ENCODE results near the gene CTNNA2.

The CTNNA2 gene

DNA sequence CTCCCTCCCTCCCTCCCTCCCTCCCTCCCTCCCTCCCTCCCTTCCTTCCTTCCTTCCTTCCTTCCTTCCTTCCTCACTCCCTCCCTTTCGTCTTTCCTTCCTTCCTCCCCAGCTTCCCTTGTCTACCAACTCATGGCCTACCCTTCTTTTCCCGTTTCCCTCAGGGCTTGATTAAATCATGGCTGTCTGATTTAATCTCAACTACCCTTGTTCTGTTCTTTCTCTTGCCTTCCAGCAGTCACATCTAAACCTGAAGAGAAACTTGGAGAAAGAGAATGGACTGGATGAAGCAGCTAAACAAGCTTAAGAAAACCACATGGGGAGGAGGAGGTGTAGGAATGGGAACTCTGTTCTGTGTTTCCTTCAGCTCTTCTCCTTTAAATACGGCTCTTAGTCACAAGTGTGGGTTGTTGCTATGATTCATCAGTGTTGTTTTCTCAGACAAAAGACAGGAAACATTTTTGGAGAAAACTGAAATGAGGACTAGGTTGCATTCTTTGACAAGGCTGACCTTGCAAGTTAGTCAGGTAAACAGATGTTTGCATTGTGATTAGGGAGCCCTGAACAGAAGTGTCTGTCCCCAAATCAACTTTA lies 613.8 kb downstream of the CTNNA2 start:
- no peak overlapping the region for H3K27ac ChIP-seq
- no peak for DNase-seq

DNA sequence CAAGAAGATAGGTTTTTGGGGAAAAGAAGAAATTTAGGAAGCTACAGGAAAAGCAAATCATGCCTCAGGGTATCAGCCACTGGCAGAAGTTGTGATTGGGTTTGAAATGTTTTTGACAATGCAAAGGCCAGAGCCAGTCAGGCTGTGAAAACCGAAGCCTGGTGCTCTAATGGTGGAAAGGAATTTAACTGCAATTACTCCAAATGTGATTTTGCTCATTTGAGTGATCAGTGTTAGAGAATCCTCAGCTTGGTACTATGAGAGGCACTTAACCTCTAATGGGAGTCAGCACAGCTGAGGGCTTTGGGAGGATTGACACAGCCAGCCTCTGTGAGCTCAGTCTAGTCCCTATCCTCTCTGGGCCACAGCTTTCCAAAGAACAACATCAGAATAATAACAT lies 615.2 kb downstream of the CTNNA2 start:
- Histone ChIP-seq H3K9me3 (ENCODE audit: severe bottlenecking) (no peaks in the 10 kb centered on the region), H3K27ac (no peak overlapping the region)

More for the DNA sequence above, 613.8 kb downstream of the CTNNA2 start:
- Histone ChIP-seq H3K27me3 (ENCODE audit: insufficient read depth, low read depth, severe bottlenecking) (no peaks in the 10 kb centered on the region), H3K4me3 (ENCODE audit: low read depth, low read length) (no peak overlapping the region), H3K9me3 (ENCODE audit: severe bottlenecking) (no peaks in the 10 kb centered on the region), H3K36me3 (no peaks in the 10 kb centered on the region)
- TF ChIP-seq, protein P1, sequence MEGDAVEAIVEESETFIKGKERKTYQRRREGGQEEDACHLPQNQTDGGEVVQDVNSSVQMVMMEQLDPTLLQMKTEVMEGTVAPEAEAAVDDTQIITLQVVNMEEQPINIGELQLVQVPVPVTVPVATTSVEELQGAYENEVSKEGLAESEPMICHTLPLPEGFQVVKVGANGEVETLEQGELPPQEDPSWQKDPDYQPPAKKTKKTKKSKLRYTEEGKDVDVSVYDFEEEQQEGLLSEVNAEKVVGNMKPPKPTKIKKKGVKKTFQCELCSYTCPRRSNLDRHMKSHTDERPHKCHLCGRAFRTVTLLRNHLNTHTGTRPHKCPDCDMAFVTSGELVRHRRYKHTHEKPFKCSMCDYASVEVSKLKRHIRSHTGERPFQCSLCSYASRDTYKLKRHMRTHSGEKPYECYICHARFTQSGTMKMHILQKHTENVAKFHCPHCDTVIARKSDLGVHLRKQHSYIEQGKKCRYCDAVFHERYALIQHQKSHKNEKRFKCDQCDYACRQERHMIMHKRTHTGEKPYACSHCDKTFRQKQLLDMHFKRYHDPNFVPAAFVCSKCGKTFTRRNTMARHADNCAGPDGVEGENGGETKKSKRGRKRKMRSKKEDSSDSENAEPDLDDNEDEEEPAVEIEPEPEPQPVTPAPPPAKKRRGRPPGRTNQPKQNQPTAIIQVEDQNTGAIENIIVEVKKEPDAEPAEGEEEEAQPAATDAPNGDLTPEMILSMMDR (IDR thresholded peaks at IDR 0.05; ENCODE audit: low read depth, low read length) = no peak

DNA sequence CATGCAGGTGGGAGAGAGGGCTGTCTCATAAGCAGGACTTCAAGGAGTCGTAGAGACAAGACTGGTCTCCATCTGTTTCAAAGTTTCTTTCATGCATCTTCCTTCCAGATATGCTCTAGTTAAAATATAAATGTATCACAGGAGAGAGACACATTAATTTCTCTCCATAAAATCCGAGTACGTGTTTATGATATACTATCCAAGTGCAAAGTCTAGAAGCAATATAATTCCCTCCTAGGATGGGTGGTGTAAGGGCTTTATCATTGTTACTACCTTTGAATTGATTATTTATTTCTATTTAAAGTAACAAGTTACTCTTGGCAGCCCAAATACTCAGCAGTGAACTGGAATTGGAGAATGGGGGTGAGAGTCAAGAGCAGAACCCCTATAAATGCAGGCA lies 619.4 kb downstream of the CTNNA2 start:
- Histone ChIP-seq H3K27ac (no peak overlapping the region), H3K4me3 (ENCODE audit: low read depth, low read length) (no peak overlapping the region), H3K36me3 (no peaks in the 10 kb centered on the region), H3K27me3 (ENCODE audit: insufficient read depth, low read depth, severe bottlenecking) (no peaks in the 10 kb centered on the region), H3K9me3 (ENCODE audit: severe bottlenecking) (no peaks in the 10 kb centered on the region)
- TF ChIP-seq, protein P1 (IDR thresholded peaks at IDR 0.05; ENCODE audit: low read depth, low read length) = no peak
- no peak for DNase-seq

More for the DNA sequence above, 615.2 kb downstream of the CTNNA2 start:
- Histone ChIP-seq H3K4me3 (ENCODE audit: low read depth, low read length) (no peak overlapping the region), H3K27me3 (ENCODE audit: insufficient read depth, low read depth, severe bottlenecking) (no peaks in the 10 kb centered on the region), H3K36me3 (no peaks in the 10 kb centered on the region)
- no peak for DNase-seq
- TF ChIP-seq, protein P1 (IDR thresholded peaks at IDR 0.05; ENCODE audit: low read depth, low read length) = no peak

DNA sequence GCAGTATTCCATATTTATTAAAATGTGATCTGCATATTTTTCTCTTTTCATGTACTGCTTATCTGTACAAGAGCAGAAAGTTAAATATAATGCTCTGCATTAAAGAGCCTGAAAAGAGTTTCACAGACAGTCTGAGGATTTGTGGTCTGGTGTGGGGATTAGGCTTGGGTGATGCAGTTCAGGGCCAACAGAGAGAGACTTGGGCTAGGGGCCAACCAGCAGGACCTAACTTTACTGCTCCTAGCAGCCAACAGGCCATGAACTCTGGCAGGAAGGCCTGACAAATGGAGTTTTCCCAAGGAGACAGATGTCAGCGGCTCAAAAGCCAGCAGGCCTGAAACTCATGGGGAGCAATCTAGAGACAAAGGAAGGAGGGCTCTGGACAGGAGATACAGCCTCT lies 622.1 kb downstream of the CTNNA2 start:
- Histone ChIP-seq H3K27ac (no peak overlapping the region), H3K36me3 (no peaks in the 10 kb centered on the region), H3K9me3 (ENCODE audit: severe bottlenecking) (no peaks in the 10 kb centered on the region), H3K4me3 (ENCODE audit: low read depth, low read length) (no peak overlapping the region), H3K27me3 (ENCODE audit: insufficient read depth, low read depth, severe bottlenecking) (no peaks in the 10 kb centered on the region)
- TF ChIP-seq, protein P1 (IDR thresholded peaks at IDR 0.05; ENCODE audit: low read depth, low read length) = no peak
- DNase-seq = peak; percentile 16

DNA sequence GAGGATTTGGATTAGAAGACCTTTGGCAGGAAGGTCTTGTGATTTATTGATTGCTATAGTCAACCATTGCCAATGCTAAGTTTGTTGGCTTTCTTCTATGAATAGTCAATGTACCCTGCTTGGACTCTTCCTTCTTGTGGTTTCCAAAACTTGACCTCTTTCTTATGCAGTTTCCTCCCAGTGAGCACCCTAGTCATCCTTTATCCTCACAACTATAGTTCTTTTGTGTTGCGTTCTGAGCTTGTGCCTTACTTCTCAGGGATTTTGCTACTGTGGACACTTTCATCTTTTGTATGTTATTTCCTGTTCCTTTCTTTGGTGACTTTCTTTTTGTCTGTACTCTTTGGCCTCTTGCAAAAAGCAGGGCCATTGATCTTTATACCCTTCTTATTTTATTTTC lies 623.5 kb downstream of the CTNNA2 start:
- TF ChIP-seq, protein P1 (IDR thresholded peaks at IDR 0.05; ENCODE audit: low read depth, low read length) = no peak
- H3K36me3 ChIP-seq = no peaks in the 10 kb centered on the region
- H3K27me3 ChIP-seq (ENCODE audit: insufficient read depth, low read depth, severe bottlenecking) = no peaks in the 10 kb centered on the region
- no peak overlapping the region for H3K27ac ChIP-seq
- H3K9me3 ChIP-seq (ENCODE audit: severe bottlenecking) = no peaks in the 10 kb centered on the region
- no peak for DNase-seq
- H3K4me3 ChIP-seq (ENCODE audit: low read depth, low read length) = no peak overlapping the region

DNA sequence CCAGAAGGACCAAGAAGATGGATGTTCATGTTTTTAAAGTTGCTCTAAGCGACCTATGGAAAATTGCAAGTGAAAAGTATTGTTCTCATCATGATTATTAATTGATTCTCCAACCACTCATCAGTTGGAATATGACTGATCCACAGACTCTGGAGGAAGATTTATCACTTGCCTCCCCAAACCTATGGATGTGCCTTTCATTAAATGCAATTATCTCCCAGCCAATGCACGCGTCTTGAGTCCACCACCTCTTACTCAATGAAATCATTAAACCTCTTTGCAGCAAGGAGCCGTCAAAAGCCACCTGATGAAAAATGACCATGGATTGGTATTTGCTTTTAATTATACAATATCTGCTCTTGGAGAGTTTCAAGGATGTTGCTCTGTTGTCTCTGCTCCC lies 626.1 kb downstream of the CTNNA2 start:
- H3K36me3 ChIP-seq = no peaks in the 10 kb centered on the region
- peaks cover 3% of the 10 kb centered on the region for H3K27me3 ChIP-seq (ENCODE audit: insufficient read depth, low read depth, severe bottlenecking)
- no peak overlapping the region for H3K27ac ChIP-seq
- no peak overlapping the region for H3K4me3 ChIP-seq (ENCODE audit: low read depth, low read length)
- H3K9me3 ChIP-seq (ENCODE audit: severe bottlenecking) = no peaks in the 10 kb centered on the region
- DNase-seq = no peak
- TF ChIP-seq, protein P1 (IDR thresholded peaks at IDR 0.05; ENCODE audit: low read depth, low read length) = no peak
